ENCODE measurements around the gene HOXC5. TPM values are rescaled to one million over a fixed set of nuclear protein-coding genes. Genes with fewer than 3 reads are reported as not detected.

The HOXC5 gene
- polyA plus RNA-seq, 1 donor, result 2.7 TPM

DNA sequence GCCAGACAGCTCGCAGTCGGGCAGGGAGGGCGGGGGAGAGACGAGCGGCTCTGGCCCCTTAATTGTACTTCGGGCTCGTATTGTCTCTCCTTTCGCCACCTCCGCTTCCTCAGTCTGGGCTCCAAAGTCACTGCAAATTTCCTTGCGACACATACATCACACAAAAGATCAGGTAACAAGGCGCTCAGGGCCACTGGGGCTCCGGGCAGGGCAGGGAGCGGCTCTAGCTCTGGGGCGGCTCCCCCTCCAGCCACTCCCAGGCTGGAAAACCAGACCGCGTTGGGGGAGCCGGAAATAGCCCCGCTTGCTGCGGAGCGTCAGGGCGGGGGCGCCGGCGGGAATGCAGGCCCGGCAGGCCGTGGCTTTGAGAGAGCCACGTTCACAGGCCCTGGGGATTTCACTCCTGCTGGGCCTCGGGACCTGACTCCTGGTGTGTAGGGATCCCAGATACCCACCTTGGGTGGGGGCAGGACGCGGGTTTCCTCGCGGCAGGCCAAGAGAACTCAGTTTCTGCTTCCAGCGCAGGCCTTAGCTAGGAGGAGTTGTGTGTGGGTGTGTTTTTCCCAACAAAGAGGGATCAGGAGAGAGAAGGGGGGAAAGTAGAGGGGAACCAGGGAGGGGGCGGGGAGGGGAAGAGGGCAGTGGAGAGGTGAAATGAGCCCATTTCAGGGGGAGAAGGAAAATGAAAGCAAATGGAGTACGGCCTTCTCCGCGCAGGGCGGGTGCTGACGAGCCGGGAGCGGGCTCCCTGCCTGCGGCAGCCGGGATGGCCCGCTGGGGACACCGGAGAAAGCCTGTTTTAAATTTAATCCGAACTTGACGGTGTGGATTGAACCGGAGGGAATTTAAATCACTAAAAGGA, 37.2 kb upstream of the HOXC5 start:
- no peak for DNase-seq

DNA sequence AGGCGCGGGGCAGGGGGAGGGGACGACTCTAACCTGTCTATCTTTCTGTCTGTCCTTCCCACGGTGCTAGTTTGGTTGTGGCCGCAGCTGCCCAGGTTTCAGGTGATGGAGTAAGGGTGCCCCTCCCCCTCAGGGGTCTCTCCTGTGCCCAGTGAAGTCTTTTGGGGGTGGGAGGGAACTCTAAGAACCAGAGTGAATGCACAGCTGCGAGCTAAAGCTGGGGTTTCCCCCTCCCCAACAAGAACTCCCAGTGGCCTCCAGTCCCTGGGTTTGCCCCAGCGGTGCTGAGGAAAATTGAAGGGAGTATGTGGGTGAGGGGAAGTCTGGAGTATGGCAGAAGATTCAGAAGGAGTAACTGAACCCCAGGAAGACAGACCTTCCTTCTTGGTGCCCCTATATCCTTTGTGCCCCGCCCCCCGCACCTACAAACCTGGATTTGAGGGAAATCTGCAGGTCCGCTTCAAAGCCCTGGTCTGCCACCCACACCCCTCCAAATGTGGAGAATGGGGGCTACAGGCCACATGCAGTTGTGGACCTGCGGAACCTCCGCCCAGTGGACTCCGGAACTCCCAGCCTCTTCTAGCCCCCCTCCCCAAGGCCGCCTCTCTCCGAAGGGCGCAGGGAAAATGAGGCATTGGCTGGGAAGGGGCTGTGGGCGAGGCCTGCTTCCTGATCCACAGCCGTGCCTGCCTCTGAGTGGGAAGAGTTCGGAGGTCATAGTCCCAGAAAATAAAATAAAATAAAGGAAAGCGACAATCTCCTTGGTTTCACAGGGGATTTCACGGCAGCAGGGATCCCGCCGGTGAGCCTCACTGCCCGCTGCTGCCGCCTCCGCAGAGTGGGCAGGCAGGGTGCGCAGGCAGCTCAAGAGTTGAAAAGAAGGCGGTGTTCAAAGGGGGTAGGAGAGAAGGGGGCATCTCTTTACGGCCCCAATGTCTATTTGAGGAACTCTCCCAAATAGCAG, 36.3 kb upstream of the HOXC5 start:
- DNase-seq, result no peak

DNA sequence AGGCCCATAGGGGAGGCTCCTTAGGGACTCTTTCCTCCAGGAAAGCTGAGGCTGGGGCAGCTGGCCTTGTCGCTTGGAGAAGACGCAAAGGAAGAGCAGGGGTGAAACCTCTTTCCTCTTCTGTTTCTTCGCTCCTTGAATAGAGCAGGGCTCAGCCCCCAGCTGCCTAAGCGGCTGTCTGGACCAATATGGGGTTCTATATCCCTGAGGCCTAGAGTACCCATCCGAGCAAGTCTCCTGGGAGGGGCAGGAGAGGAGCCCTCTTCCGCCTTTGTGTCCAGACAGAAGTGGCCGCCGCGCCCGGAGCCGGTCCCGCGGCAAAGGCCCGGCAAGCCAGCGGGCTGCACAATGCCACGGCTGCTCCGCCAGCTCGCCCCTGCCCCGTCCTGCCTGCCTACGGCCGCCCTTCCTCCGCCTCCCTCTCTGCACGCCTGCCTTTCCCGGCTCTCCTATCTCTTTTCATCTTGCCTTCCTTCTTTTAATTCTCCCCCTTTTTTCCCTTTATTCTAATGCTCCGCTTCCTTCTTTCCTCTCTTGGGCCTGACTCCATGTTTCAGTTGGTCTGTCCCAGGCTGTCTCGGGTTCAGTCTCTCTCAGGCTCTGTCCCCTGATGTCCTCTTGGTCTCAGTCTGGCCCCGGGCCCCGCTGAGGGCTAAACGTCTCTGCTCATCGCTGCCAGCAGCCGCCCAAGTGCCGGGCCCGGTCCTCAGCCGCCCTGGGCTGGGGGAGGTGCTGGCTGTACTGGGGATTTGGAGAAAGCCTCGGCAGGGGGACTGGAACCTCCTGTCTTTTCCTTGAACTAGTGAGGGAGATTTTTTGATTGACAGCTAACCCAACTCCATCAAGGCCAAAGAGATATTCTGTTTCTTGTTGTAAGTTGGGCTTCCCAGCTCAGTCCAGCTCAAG, 35.4 kb upstream of the HOXC5 start:
- DNase-seq, result no peak

DNA sequence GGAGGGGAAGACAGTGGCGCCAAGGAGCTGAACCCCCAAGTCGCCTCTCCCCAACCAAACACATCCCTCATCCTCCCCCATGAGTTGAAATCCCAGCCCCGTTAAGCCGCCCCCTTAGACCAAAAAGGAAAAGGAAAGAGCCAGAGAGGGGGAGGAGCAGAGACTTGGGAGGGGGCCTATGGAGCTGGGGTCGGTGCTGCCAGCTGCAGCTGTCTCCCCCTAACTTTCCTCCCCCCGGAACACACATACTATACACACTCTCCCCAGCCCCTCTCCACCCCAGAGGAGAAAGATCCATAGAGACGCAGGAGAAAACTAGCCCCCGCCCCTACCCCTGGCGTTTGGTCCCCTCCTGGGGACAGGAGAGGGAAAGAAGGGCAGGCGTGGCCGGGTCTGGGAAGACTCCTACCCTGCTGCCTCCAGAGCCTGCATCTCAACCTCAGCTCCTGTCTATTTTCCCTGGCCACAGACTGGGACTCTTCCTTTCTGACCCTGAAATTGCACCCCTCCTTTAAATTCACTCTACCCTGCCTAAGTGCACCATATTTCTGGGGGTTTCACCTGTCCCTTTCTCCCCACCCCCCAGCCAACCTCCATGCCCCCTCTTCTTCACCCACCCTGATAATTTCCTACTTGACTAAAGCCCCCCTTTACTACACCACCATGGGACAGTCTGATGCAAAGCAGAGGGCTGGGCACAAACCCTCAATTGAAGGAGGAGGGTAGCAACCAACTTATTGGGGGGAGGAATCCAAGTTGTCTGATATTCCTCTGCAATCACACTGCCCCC, 34.5 kb upstream of the HOXC5 start:
- DNase-seq, result no peak

DNA sequence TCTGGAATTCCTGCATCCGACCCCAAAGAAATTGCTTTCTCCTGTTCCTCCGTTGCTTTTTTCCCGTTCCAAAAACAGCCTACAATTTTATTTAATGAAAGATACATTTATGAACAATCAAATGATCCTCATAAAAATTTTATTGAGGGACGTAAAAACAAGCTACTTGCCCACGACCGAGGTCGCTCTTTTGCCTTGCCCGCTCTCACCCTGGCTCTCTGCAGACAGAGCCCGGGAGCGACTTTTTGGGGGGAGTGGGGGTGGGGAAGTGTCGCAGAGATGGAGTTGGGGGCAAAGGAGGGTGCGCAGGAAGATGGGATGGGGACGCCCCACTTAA, 34.0 kb upstream of the HOXC5 start:
- DNase-seq, result no peak

DNA sequence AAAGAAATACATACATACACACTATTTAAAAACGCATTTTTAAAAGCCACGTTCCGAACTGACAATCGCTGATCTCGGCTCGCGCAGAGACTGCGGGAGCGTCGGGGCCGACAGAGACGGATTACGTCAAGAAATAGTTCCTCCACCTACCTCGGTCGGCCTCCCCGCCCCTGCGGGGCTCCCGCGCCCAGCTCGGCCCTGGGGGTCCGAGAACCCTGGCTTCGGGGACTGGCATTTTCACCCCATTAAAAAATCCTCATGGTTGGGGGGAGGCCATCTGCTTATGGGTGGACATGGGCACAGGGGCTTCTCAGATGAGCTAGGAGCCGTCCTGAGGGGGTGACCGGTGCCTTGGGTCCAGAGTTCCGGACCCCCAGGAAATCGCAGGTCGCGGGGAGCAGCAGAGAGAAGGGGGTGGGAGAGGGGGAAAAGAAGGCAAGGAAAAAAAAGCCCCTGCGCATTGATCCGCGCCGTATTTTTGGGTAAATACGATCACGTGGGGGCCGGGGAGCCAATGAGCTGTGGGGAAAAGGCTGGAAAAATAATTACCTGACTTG, 33.2 kb upstream of the HOXC5 start:
- DNase-seq, result no peak

DNA sequence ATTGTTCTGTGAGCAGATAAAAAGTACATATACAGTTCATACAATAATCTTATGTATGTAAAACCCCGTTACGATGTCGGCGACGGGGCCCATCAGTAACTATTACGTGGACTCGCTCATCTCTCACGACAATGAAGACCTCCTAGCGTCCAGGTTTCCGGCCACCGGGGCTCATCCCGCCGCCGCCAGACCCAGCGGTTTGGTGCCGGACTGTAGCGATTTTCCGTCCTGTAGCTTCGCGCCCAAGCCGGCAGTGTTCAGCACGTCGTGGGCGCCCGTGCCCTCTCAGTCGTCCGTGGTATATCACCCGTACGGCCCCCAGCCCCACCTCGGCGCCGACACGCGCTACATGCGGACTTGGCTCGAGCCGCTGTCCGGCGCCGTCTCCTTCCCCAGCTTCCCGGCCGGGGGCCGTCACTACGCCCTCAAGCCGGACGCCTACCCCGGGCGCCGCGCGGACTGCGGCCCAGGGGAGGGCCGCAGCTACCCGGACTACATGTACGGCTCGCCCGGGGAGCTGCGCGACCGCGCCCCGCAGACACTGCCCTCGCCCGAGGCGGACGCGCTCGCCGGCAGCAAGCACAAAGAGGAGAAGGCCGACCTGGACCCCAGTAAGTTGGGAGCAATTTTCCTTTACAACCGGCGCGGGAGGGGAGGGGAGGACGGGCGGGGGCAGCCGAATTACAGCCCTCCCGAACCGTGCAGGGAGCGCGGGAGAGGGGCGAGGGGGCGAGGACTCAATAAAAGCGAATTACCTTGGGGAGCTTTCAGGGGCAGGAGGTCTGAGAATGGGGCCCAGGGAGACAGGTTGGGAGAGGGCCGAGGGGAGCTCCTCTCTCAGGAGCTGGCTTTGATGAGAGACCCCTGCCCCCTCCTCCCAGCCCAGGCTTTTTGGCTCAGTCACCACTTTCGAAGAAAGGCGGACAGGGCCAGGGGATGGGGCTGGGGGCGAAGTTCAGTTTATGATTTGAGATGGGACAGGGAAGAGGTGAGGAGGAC, 32.4 kb upstream of the HOXC5 start, which contains the start of gene HOXC9:
Gene HOXC9, plus strand, starts transcription at position 46 of the 999 bp plus-strand sequence. Its CDS starts 28 bp downstream, at position 74.
- no peak for DNase-seq

DNA sequence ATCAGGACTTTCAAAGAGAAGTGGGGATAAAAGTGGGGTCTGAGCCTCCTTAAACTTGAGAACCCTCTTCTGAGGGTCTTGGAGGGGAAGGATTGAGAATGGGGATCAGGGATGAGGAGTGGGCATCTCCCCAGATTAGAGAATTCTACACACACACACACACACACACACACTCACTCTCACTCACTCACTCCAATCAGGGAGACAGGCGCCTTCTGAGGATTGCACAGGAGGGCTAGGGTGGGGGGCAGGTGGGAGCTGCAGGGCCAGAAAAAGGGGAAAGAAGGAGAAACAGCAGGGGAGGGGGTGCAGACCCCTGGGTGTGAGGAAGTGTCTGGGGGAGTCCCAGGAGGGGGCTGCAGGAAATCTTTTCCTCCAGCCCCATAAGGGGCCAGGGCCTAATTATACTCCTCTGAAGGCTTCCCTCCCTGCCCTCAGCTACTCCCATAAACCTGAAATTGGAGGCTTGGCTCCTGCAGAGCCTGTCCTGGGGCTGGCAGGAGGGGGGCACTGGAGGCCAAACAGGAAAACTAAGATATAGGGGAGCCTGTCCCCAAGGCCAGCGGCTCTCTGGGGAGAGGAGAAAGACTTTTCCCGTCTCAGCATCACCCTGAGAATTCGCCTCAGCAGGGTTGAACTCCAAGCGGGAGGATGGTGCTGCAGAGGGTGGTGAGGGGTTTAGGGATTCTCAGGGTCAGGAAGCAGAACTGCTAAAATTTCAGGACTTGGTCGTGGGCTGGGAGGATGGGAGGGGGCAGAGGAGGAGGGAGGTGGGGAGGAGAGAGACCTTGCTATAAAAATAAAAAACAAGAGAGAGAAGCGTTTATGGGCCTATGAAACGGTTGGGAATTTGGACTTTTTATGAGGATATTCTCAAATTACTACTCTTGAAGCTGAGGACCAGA, 31.3 kb upstream of the HOXC5 start:
- no peak for DNase-seq

DNA sequence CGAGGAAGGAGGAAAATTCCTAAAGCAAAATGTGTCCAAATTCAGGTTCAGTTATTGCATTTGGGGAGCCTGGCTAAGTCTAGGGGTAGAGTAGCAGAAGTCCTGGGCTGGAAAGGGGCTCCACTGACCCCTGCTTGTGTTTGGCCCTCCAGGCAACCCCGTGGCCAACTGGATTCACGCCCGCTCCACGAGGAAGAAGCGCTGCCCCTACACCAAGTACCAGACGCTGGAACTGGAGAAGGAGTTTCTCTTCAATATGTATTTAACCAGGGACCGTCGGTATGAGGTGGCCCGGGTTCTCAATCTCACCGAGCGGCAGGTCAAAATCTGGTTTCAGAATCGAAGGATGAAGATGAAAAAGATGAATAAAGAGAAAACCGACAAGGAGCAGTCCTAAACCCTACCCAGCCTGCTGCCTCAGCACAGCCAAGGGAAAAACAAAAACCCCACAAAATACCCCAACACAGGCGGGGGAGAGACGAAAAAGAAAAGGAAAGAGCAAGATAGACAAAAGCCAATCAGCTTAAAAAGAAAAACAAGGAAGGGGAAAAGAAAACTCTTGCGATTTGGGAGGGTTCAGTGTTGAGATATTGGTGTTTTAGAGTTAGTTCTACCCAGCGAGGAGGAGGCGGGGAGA, 30.5 kb upstream of the HOXC5 start:
- no peak for DNase-seq

DNA sequence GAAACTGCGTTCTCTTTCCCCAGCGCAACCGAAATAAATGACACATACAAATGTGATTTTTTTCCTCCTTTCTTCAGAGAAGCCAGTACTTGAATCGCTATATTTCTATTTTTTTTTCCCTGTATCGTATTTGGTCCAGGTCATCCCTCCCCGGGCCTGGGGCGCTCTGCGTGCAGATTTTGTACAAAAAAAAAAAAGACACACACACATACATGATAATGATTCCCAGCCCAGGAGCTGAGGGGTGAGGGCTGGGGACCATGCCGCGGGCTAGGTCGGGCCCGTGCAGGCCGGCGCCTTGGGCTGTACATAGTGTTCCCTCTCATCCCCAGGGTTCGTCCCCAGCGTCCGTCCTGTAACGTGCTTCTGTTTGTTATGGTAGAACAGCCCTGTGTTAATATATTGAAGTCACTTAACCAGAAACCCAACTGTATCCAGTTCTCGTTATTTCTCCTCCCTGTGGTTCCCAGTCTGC, 29.9 kb upstream of the HOXC5 start:
- DNase-seq, result no peak

DNA sequence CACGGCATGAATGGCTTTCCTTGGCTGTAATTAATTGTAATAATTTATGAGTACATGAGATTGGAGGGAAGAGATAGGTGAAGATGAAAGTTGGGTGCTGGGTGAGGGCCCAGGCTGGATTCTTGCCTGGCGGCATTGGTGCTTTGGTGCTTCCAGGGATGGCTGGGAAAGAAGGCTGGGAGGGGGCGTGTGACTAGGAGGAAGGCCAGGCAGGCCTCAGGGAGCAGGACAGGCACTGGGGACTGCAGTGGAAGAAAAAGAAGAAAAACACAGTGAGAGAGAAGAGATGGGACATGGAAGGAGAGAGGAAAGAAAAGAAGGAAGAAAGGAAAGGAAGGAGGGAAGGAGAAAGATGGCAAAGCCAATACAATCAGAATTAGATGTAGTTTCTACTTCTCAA, 29.2 kb upstream of the HOXC5 start:
- no peak for DNase-seq

DNA sequence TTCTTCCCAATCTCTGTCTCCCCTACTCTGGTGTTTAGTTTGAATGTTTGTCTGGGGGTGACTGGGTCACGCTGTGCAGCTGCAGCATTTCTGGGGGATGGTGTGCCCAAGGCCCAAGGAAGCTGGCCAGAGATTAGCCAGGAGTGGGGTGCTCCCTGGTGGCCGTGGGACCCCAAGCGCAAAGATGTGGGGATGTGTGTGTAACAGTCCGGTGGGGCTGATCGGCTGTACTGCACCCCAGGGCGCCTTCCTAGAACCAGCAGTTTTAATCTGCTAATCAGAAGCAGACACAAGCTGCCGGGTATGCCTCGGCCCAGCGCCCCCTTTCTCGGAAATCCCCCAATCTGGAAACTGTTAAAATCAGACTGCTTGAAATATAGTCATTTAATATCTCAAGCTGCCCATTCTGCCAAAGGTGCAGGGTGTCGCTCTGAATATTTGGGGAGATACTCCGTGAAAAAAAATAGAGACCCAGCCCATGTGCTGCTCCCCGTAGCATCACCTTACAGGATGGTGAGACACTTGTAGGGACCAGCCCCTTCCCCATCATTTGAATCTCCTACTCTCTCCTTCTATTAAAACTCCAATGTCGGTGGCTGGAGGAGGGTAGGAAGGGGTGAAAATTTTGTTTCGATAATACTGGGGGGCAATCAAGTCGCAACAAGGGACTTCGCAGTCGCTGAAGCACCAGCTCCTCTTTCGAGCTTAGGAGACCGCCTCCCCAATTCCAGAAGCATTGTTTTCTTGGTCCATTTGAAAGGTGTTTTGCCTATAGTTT, 28.6 kb upstream of the HOXC5 start:
- no peak for DNase-seq

DNA sequence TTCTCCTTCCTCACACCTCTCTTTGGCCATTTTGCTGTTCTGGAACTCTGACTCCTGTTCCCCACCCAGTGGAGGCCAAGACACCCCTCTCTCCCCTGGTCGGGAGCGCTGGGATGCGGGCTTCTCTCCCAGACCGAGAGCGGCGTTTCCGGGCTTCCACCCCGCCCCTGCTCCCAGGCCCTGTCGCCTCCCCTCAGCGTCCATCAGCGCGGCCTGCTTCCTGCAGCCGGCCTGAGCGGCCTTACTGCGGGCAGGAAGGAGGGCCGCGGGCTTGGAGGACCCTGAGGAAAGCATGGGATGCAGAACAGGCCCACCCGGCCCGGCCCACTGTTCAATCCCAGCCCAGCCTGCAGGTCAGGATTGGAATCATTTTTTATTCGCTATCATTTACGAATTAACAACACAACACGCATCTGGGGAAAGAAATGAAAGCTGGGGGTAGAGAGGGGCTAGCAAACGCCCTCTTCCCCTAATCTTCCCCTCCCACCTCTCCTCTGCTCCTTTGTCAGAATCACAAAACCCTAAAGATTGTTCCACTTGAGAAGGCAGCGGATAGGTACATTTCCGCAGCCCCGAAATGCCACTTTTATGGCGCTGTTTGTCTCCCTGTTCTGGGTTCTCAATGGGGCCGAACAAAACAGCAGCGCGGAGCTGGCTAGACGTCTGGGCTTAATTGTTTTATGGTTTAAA, 27.9 kb upstream of the HOXC5 start:
- no peak for DNase-seq

DNA sequence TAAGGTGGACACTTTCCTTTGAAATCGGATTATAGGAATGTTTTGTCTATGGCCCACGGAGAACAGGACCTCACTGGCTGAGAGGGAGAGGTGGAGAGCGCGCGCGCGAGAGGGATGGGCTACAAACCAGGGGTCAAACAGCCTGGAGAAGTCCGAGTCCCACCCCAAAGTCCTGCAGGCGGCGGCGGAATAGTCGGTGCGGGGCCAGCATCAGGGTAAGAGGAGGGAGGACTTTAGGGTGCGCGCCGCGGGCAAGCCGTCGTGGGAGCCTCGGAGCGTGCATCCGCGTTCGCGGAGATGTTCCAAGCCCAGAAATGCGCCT, 27.4 kb upstream of the HOXC5 start:
- no peak for DNase-seq

DNA sequence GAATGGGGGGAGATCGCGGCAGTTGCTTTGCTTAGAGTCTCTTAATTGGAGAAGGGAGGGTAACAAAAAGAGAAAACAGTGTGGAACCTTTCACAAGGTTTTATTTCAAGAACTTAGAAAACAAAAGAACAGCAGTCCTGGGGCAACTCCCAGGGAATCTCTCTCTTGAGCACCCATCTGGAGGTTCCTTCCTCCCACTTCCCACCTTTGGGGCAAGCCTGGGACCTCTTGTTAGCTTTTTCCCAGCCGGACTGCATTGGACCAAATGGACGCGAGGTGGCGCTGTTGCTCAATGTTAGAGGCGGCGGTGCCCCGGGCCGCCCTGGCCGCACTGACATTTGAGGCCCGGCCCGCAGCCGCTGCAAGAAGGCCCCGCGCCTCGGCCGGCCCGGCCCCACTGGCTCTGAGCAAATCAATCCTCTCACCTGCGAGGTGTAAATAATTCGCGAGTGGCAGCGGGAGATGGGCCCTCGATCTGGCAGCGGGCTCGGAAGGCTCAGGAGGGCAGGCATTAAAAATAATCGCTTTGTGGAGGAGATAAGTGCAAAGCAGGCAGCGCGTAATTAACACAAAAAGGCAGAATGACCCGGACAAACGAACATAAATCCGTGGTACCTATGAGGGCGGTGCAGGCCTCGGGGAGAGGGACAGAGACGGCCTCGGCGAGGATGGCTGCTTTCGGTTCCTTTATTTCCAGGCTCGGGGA, 26.8 kb upstream of the HOXC5 start:
- peak; percentile 96 for DNase-seq
